Activated naive CD8-positive, alpha-beta T cell (primary cell): ENCODE data around the gene FOS.
"Not testable (repeated sequence)": the region's sequence is repeated elsewhere in the genome, so short reads cannot be mapped to it uniquely, and the experiment has no call there.

Experiments
- H3K27ac Mint-ChIP-seq: one replicate; pipeline ENCODE4 v1.8.0; 2021; ENCODE audit warnings: mixed read lengths
- H3K27me3 Mint-ChIP-seq: one replicate; pipeline ENCODE4 v1.8.0; 2021; ENCODE audit warnings: mixed read lengths
- H3K36me3 Mint-ChIP-seq: one replicate; pipeline ENCODE4 v1.8.0; 2021; ENCODE audit warnings: mixed read lengths
- H3K4me1 Mint-ChIP-seq: one replicate; pipeline ENCODE4 v1.8.0; 2021; ENCODE audit warnings: low read depth, mixed read lengths
- H3K4me3 Mint-ChIP-seq: one replicate; pipeline ENCODE4 v1.8.0; 2021; ENCODE audit warnings: mild to moderate bottlenecking, mixed read lengths
- H3K9me3 Mint-ChIP-seq: one replicate; pipeline ENCODE4 v1.8.0; 2021; ENCODE audit warnings: low read depth, mixed read lengths

The FOS gene

GRCh38 chr14:75292886-75293285 lies 14.3 kb downstream of the FOS start:
- peak overlapping the region; percentile 78 for H3K4me3 Mint-ChIP-seq
- peaks cover 17% of the 10 kb centered on the region for H3K4me1 Mint-ChIP-seq
- no peaks in the 10 kb centered on the region for H3K9me3 Mint-ChIP-seq
- H3K27me3 Mint-ChIP-seq, result no peaks in the 10 kb centered on the region
- no peak overlapping the region for H3K27ac Mint-ChIP-seq
- no peaks in the 10 kb centered on the region for H3K36me3 Mint-ChIP-seq

DNA sequence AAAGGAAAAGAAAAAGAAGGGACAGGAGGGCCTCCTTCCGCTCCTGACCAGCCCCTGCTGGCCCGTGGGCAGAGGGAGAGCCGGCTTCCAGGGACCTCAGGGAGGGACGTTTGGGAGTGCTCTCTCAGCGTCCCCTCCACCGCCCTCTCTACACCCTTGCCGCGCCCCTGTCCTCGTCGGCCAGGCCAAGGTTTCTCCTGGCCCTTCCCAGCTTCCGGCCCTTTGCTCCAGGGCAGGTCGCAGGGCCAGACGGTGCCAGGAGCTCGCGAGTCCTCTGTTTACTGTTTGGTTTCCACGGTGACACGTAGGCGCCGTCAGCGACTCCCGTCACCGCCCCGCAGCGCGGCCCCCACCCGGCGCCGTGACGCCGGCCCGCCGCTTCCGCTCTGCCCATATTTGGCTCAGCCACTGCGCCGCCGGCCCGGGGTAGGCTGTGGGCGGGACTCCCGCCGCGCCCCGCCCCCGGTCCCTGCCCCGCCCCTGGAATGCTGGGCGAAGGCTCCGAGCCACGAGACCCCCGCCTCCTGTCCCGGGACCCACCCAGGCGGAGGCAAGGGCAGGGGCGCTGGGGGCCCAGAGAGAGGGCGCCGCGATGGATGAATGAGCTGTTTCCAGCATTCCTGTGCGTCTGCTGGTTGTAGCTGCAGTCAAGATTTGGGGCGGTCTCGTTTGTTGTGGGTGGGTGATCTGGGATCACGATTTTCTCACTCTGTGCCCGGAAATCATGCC lies 15.5 kb downstream of the FOS start:
- H3K27ac Mint-ChIP-seq, result peak overlapping the region; percentile 50
- no peaks in the 10 kb centered on the region for H3K9me3 Mint-ChIP-seq
- H3K36me3 Mint-ChIP-seq, result no peaks in the 10 kb centered on the region
- no peaks in the 10 kb centered on the region for H3K27me3 Mint-ChIP-seq
- H3K4me3 Mint-ChIP-seq, result peak overlapping the region; percentile 93
- H3K4me1 Mint-ChIP-seq, result peaks cover 17% of the 10 kb centered on the region

DNA sequence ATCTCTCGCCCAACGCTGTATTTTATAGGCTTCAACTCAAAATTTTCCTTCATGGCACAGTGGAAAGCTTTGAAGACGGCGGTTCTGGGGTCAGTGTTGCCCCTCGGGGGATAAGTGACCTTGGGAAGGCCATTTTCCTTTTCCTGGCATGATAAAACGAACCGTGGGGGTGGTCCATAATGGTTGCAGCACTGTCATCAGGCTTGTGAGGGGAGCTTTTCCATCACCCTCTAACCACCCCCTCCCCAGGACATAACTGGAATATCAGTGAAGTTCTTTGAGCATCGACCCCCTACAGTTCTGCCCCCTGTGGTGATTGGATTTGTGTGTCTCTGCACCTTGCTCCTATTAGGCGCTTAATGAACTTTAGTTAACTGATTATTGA lies 16.0 kb downstream of the FOS start:
- no peaks in the 10 kb centered on the region for H3K27me3 Mint-ChIP-seq
- peak overlapping the region; percentile 93 for H3K4me3 Mint-ChIP-seq
- H3K4me1 Mint-ChIP-seq, result peaks cover 17% of the 10 kb centered on the region
- no peaks in the 10 kb centered on the region for H3K36me3 Mint-ChIP-seq
- no peak overlapping the region for H3K27ac Mint-ChIP-seq
- H3K9me3 Mint-ChIP-seq, result no peaks in the 10 kb centered on the region

GRCh38 chr14:75295061-75295461 lies 16.4 kb downstream of the FOS start:
- Mint-ChIP-seq H3K27me3 (no peaks in the 10 kb centered on the region), H3K9me3 (no peaks in the 10 kb centered on the region), H3K4me3 (peak overlapping the region; percentile 93), H3K4me1 (peaks cover 17% of the 10 kb centered on the region), H3K27ac (no peak overlapping the region), H3K36me3 (no peaks in the 10 kb centered on the region)

- Mint-ChIP-seq H3K4me3 (peak overlapping the region; percentile 93), H3K27me3 (no peaks in the 10 kb centered on the region), H3K9me3 (no peaks in the 10 kb centered on the region), H3K36me3 (no peaks in the 10 kb centered on the region), H3K27ac (peak overlapping the region; percentile 72), H3K4me1 (peaks cover 17% of the 10 kb centered on the region)
These were observed 17.1 kb downstream of the FOS start for GRCh38 chr14:75295491-75296345.

- Mint-ChIP-seq H3K4me1 (peaks cover 33% of the 10 kb centered on the region), H3K36me3 (no peaks in the 10 kb centered on the region), H3K4me3 (no peak overlapping the region), H3K27ac (no peak overlapping the region), H3K9me3 (no peaks in the 10 kb centered on the region), H3K27me3 (no peaks in the 10 kb centered on the region)
These were observed 18.9 kb downstream of the FOS start for GRCh38 chr14:75297411-75298040.

DNA sequence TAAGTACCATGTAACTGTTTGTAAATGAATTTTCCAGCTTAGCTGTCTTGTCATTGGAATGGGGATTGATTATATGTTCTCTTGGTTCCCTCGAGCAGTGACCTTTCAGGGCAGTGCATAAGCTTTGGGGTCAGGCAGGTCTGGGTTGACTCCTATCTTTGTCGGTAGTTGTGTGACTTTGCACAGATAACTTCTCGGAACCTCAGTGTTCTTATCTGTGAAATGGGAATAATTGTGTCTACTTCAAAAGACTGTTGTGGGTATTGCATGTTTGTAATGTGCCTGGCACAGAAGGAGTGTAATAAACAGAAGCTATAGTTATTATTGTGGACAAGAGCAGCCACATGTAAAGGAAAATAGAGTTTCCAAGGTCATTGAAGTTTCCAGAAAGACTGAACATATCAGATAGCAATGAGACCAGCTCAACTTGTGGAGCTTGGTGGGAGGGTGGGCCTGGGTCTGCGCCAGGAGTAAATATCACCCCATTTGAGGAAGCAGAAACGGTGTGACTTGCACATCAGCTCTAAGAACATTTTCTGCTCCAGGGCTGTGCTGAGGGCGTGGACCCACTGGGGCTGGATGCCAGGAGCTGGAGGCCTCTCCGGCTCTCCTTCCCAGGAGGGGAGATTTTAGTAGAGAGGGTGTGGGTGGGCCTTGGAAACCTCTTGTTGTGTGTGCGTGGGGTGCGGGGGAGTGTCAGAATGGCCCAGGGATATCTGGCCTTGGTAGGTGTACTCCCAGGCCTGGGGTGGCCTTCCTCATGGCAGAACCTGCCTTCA lies 19.7 kb downstream of the FOS start:
- no peak overlapping the region for H3K27ac Mint-ChIP-seq
- no peaks in the 10 kb centered on the region for H3K9me3 Mint-ChIP-seq
- H3K27me3 Mint-ChIP-seq, result no peaks in the 10 kb centered on the region

GRCh38 chr14:75299059-75299458 lies 20.4 kb downstream of the FOS start:
- peaks cover 38% of the 10 kb centered on the region for H3K4me1 Mint-ChIP-seq
- no peaks in the 10 kb centered on the region for H3K9me3 Mint-ChIP-seq
- H3K27ac Mint-ChIP-seq, result no peak overlapping the region
- no peaks in the 10 kb centered on the region for H3K27me3 Mint-ChIP-seq
- H3K36me3 Mint-ChIP-seq, result no peaks in the 10 kb centered on the region
- H3K4me3 Mint-ChIP-seq, result no peak overlapping the region

More for the DNA sequence above, 19.7 kb downstream of the FOS start:
- Mint-ChIP-seq H3K36me3 (no peaks in the 10 kb centered on the region), H3K4me1 (peaks cover 35% of the 10 kb centered on the region), H3K4me3 (no peak overlapping the region)

DNA sequence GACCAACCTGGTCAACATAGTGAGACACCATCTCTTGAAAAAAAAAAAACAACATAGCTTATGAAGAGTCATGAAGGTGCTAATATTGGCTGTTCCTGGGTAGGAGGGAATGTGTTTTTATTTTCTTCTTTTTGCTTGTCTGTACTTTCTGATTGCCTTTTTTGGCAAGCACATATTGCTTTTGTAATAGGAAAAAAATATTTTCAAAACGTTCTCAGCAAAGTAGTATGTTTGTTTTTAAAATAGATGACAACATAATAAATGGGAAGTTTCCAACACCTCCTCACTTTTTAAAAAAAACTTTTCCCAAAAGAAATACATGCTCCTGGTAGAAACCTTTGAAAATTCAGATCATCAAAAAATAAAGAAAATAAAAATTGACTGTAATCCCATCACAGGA lies 20.9 kb downstream of the FOS start:
- no peaks in the 10 kb centered on the region for H3K27me3 Mint-ChIP-seq
- H3K27ac Mint-ChIP-seq, result no peak overlapping the region
- no peak overlapping the region for H3K4me3 Mint-ChIP-seq
- H3K9me3 Mint-ChIP-seq, result no peaks in the 10 kb centered on the region
- no peaks in the 10 kb centered on the region for H3K36me3 Mint-ChIP-seq
- H3K4me1 Mint-ChIP-seq, result peaks cover 38% of the 10 kb centered on the region

GRCh38 chr14:75301666-75302325 lies 23.2 kb downstream of the FOS start:
- no peak overlapping the region for H3K4me3 Mint-ChIP-seq
- no peaks in the 10 kb centered on the region for H3K9me3 Mint-ChIP-seq
- peak overlapping the region; percentile 30 for H3K27ac Mint-ChIP-seq
- H3K4me1 Mint-ChIP-seq, result peaks cover 21% of the 10 kb centered on the region
- H3K27me3 Mint-ChIP-seq, result no peaks in the 10 kb centered on the region
- H3K36me3 Mint-ChIP-seq, result no peaks in the 10 kb centered on the region

GRCh38 chr14:75303381-75303789 lies 24.8 kb downstream of the FOS start:
- Mint-ChIP-seq H3K27ac (no peak overlapping the region), H3K27me3 (no peaks in the 10 kb centered on the region), H3K9me3 (no peaks in the 10 kb centered on the region), H3K4me3 (no peak overlapping the region), H3K4me1 (peaks cover 23% of the 10 kb centered on the region), H3K36me3 (no peaks in the 10 kb centered on the region)

- not testable (repeated sequence) for H3K36me3 Mint-ChIP-seq, H3K27me3 Mint-ChIP-seq, H3K27ac Mint-ChIP-seq, H3K4me3 Mint-ChIP-seq, H3K9me3 Mint-ChIP-seq
- peaks cover 17% of the 10 kb centered on the region for H3K4me1 Mint-ChIP-seq
These were observed 27.8 kb downstream of the FOS start for GRCh38 chr14:75306410-75306809.

DNA sequence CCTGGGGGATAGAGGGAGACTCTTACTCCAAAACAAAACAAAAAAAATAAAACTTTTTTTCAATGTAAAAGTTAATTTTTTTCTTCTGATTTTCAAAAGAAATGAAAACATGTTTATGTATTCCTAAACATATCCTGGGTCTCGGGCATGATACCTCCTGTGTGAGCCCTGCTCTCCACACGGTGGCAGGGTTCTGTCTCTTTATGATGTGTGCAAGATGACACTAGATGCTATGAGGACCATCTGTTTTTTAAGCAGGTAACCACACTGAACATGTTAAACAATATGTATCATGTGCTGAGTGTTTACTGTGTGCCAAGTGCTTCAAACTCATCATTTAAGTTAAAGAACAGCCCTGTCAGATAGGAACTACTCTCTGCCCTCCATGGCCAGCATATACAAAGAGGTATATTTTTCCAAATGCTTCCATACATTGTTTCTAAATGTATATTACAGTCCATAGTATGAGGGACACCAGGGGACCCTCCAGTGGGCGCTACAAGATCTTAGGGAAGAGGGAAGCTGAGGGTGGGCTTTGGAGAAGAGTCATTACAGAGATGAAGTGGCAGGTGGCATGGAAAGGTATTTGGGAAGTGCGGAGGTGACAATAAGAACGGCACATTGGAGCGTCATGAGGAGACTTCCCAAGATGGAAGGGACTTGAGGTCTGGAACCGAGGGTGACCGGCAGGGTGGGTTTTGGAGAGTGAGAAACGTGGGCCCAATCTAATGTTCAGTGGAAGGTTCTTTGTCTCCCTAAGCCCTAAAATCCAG lies 28.5 kb downstream of the FOS start:
- H3K9me3 Mint-ChIP-seq, result no peaks in the 10 kb centered on the region
- no peaks in the 10 kb centered on the region for H3K27me3 Mint-ChIP-seq
- H3K36me3 Mint-ChIP-seq, result no peaks in the 10 kb centered on the region
- H3K4me3 Mint-ChIP-seq, result no peak overlapping the region
- H3K4me1 Mint-ChIP-seq, result peaks cover 11% of the 10 kb centered on the region
- no peak overlapping the region for H3K27ac Mint-ChIP-seq
